ENCODE measurements around the gene TMEM9. TPM values are rescaled to one million over a fixed set of nuclear protein-coding genes. Genes with fewer than 3 reads are reported as not detected.

TMEM9 gene
- total RNA-seq, 4 donors from 2014 or later = 11.9 to 38.8 (median 13.0) TPM

DNA sequence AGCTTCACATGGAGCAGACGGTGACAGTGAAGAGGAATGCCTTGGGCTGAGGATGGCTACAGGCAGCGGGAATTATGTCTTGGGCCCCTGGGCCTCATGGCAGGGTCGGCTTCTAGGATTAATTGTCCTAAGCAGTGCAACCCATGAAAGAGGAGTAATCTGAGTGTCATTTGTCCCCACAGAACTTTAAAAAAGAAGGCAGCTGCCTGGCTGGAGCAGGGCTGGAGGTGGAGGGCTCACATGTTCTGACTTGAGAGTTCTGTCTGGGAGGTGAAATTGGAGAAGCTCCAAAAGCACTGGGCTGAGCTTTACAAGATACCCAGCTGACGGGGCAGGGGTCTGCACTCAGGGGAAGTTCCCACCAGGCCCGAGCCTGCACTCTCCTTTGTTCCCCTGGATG, 64.7 kb downstream of the TMEM9 start:
- no peak overlapping the region for H3K4me3 ChIP-seq
- no peaks in the 10 kb centered on the region for H3K36me3 ChIP-seq
- no peaks in the 10 kb centered on the region for H3K27me3 ChIP-seq
- DNase-seq (no peak), ATAC-seq (peak in 1 of 2 donors; percentile 5)
- peaks cover 30 to 44% of the 10 kb centered on the region in 2 donors for H3K4me1 ChIP-seq
- no peak for TF ChIP-seq POLR2A (IDR thresholded peaks at IDR 0.05)
- TF ChIP-seq, protein P1, sequence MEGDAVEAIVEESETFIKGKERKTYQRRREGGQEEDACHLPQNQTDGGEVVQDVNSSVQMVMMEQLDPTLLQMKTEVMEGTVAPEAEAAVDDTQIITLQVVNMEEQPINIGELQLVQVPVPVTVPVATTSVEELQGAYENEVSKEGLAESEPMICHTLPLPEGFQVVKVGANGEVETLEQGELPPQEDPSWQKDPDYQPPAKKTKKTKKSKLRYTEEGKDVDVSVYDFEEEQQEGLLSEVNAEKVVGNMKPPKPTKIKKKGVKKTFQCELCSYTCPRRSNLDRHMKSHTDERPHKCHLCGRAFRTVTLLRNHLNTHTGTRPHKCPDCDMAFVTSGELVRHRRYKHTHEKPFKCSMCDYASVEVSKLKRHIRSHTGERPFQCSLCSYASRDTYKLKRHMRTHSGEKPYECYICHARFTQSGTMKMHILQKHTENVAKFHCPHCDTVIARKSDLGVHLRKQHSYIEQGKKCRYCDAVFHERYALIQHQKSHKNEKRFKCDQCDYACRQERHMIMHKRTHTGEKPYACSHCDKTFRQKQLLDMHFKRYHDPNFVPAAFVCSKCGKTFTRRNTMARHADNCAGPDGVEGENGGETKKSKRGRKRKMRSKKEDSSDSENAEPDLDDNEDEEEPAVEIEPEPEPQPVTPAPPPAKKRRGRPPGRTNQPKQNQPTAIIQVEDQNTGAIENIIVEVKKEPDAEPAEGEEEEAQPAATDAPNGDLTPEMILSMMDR (IDR thresholded peaks at IDR 0.05 in 4 of 5, conservative IDR thresholded peaks at IDR 0.05 in 1 of 5) = no peak
- H3K27ac ChIP-seq = peak overlapping the region; percentile 89 to 98 (median 96)
- intact Hi-C loops (cut with DNase I; ENCODE audit: low total_unique reads) (loop anchor here (5.0 kb wide), 1 partner anchor 133 kb away; no protein-coding TSS in a partner anchor), in situ Hi-C loops (cut with MboI; ENCODE audit: low sequenced_read_pairs in 4 of 4) (loop anchor here in 1 of 4 donors (5.0 kb wide), 1 partner anchor 33 kb away; no protein-coding TSS in a partner anchor)
- H3K9me3 ChIP-seq = no peaks in the 10 kb centered on the region

DNA sequence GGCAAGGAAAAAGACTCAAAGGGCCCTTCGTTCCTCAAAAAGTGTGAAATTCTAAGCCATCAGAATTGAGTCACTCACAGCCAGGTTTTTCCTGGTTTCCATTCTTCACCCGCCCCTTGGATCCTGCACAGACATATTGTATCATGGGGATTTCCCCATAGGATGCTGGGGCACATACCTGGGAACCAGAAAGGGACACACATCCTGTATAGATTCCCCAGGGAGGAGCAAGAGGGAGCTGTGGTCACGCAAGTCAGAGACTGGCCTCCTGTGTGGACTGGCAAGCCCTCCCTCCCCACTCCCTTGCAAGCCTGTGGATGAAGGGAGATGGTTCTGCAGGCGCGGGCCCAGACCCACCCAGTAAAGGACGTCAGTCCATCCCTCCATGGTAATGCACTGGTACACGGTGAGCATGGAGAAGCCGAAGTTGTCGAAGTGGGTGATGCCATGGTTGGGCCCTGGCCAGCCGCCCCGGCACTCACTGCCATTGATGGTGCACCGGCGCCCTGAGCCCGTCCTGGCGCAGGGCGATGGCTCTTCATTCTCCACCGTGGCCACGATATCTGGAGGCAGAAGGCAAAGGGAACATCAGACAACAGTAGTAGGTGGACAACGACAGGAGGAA, 65.3 kb downstream of the TMEM9 start:
- Histone ChIP-seq H3K36me3 (no peaks in the 10 kb centered on the region), H3K4me3 (no peak overlapping the region), H3K27me3 (no peaks in the 10 kb centered on the region), H3K9me3 (no peaks in the 10 kb centered on the region), H3K27ac (peak overlapping the region; percentile 89 to 98 (median 96)), H3K4me1 (peaks cover 24 to 39% of the 10 kb centered on the region in 2 donors)
- in situ Hi-C loops (cut with MboI; ENCODE audit: low sequenced_read_pairs in 4 of 4) (loop anchor here in 1 of 4 donors (5.0 kb wide), 1 partner anchor 33 kb away; no protein-coding TSS in a partner anchor), intact Hi-C loops (cut with DNase I; ENCODE audit: low total_unique reads) (loop anchor here (5.0 kb wide), 1 partner anchor 133 kb away; no protein-coding TSS in a partner anchor)
- no peak for DNase-seq
- TF ChIP-seq, protein P1 (IDR thresholded peaks at IDR 0.05 in 4 of 5, conservative IDR thresholded peaks at IDR 0.05 in 1 of 5) = peak in 1 of 5 experiments; percentile 30
- no peak for TF ChIP-seq POLR2A (IDR thresholded peaks at IDR 0.05)
- ATAC-seq = no peak

DNA sequence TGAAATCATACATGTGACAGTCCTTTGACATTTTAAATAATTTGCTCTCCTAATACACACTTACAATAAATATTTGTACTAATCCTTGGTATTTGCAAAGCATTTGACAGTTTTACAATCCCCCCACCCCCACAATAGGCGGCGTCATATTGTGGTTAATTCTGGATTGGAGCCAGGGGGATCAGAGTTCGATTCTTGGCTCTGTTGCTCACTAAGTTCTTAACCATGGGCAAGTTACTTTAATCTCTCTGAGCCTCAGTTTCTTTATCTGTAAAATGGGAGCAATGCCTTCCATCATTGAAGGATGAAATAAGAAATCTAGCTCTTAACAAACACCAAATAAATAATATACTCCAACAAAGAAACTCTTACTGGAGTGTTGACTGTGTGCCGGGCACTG, 65.9 kb downstream of the TMEM9 start:
- Histone ChIP-seq H3K27ac (peak overlapping the region; percentile 57 to 98 (median 96)), H3K4me1 (peaks cover 20 to 34% of the 10 kb centered on the region in 2 donors), H3K27me3 (no peaks in the 10 kb centered on the region), H3K36me3 (peaks cover 0 to 4% of the 10 kb centered on the region in 2 donors), H3K4me3 (no peak overlapping the region), H3K9me3 (no peaks in the 10 kb centered on the region)
- DNase-seq = no peak
- intact Hi-C loops (cut with DNase I; ENCODE audit: low total_unique reads) (loop anchor here (5.0 kb wide), 1 partner anchor 134 kb away; no protein-coding TSS in a partner anchor), in situ Hi-C loops (cut with MboI; ENCODE audit: low sequenced_read_pairs in 4 of 4) (loop anchor here in 1 of 4 donors (5.0 kb wide), 1 partner anchor 34 kb away; no protein-coding TSS in a partner anchor)
- TF ChIP-seq, protein P1 (IDR thresholded peaks at IDR 0.05 in 4 of 5, conservative IDR thresholded peaks at IDR 0.05 in 1 of 5) = no peak
- TF ChIP-seq POLR2A (IDR thresholded peaks at IDR 0.05) = no peak
- ATAC-seq = no peak

DNA sequence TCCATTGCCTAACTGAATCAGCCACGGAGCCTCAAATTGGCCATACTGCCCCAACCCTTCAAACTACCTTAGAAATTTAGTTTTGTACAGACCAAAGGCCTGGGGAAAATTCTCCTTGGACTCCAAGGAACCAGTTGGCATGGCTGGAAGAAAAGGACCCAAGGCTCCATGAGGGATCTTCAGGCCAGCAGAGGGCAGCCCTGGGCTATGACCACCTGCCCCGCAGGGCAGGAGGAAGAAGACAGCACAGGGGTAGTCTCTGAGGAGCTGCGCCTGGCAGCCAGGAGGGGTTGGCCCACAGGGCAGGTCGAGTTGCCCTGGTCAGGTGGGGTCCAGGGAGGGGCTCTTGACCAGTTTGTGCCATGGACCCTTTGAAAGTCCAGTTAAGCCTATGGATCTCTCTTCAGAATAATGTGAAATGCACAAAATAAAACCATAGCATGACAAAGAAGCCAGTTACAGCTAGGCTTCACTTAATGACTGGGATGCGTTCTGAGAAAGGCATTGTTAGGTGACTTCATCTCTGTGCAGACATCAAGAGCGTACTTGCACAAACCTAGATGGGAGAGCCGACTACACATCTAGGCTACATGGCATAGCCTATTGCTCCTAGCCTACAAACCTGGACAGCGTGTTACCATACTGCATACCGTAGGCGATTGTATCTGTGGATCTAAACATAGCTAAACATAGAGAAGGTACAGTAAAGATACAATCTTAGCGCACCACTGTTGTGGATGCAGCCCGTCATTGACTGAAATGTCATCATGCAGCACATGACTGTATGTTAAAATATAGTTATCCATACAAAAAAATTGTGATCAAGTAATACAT, 68.2 kb downstream of the TMEM9 start:
- in situ Hi-C loops (cut with MboI; ENCODE audit: low sequenced_read_pairs in 4 of 4) = loop anchor here in 1 of 4 donors (5.0 kb wide), 1 partner anchor 36 kb away; no protein-coding TSS in a partner anchor

More for the DNA sequence above, 68.2 kb downstream of the TMEM9 start:
- peaks cover 15 to 20% of the 10 kb centered on the region in 2 donors for H3K4me1 ChIP-seq
- peak overlapping the region; percentile 14 to 98 (median 96) for H3K27ac ChIP-seq
- H3K27me3 ChIP-seq = no peaks in the 10 kb centered on the region
- H3K4me3 ChIP-seq = no peak overlapping the region
- intact Hi-C loops (cut with DNase I; ENCODE audit: low total_unique reads) = loop anchor here (1.0 to 5.0 kb wide), 2 partner anchors 28 to 136 kb away; no protein-coding TSS in a partner anchor
- DNase-seq = peak in 1 of 2 donors; percentile 82
- no peak for TF ChIP-seq POLR2A (IDR thresholded peaks at IDR 0.05)
- TF ChIP-seq, protein P1 (IDR thresholded peaks at IDR 0.05 in 4 of 5, conservative IDR thresholded peaks at IDR 0.05 in 1 of 5) = peak; percentile 82 to 87 (median 85)
- H3K9me3 ChIP-seq = no peaks in the 10 kb centered on the region
- peak; percentile 62 to 87 for ATAC-seq
- H3K36me3 ChIP-seq = peaks cover 0 to 15% of the 10 kb centered on the region in 2 donors

Other genes starting within 250 kb of the TMEM9 start
- under 1 TPM; 0.23 to 0.49 (median 0.36) TPM for gene KIF21B, start 130.8 kb downstream of the TMEM9 start, total RNA-seq
- gene CACNA1S, start 42.0 kb downstream of the TMEM9 start, total RNA-seq = 10 to 100 TPM; 74.3 to 93.5 (median 81.2) TPM
- not detected for gene ASCL5, start 27.3 kb downstream of the TMEM9 start, total RNA-seq
- gene IGFN1, start 36.4 kb upstream of the TMEM9 start, total RNA-seq = 100 to 1,000 TPM in 1 of 4 donors, 10 to 100 TPM in 3; 11.2 to 113 (median 27.7) TPM
- gene PKP1, start 129.0 kb upstream of the TMEM9 start, total RNA-seq = 1 to 10 TPM in 3 of 4 donors, under 1 TPM in 1; 0.71 to 4.5 (median 1.2) TPM
- 10 to 100 TPM in 1 of 4 donors, 1 to 10 TPM in 1, under 1 TPM in 1, not detected in 1; 0.39 to 14.8 (median 6.7) TPM for gene TNNT2, start 223.2 kb upstream of the TMEM9 start, total RNA-seq
- gene LAD1, start 244.8 kb upstream of the TMEM9 start, total RNA-seq = 1 to 10 TPM in 2 of 4 donors, under 1 TPM in 2; 0.25 to 6.2 (median 0.92) TPM